NCI-H1417 treated with DMSO at 0.1 percent for 48 hours (cell line): ENCODE measurements around the gene NPLOC4.

Experiments
- DNase-seq: peaks from one replicate; lab custom pipeline; 2025; lab: John Stamatoyannopoulos, UW

The NPLOC4 gene

DNA sequence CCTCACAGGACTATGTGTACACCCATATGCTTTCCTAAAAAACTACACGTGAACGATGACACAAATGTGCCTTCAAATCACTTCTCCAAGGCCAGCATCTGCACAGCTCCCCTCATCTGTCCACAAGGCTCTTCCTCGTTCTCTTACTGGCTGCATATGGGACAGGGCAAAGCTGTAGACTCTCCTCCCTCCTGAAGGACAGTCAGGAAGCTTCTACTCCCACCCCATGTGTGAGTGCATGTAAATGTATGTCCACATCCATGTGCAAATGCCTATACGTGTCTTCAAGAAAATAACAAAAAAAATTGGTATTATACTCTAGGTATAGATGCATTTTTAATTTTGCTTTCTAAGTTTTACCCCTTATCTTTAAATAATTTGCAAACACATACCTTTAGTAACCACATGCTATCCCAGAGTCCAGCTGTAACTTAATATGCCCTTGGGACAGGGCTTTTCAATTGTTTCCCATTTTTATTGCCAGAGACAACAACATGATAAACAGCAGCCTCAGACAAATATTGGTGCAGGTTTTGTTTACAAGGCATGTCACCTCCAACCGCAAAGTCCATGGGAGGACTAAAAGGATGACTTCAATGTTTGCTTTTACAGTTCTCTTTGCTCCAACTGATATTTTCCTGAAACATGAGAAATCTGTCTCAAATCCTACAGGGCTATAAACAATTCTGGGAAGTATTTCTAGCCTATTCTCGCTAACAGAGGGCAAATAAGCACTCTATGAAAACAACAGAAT is 53.1 kb downstream of the NPLOC4 start:
- DNase-seq, result no peak

DNA sequence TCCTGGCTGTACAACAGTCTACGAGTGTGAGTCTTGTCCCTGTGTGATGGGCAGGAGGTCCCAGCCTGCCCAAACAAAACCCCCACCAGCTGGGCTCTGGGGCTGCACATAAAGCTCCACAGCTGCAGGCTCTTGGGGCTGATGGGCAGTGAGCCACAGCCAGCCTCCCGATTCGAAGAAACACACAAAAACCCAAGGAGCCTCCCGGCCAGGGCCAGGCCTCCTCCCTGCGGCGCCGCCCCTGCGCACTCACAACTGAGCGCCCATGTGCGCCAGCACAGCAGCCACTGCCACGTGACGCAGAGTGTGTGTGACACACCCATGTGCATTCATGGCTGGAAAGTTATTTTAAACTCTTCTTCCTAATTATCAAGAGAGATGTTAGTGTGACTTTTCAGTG is 54.2 kb downstream of the NPLOC4 start:
- DNase-seq, result no peak

DNA sequence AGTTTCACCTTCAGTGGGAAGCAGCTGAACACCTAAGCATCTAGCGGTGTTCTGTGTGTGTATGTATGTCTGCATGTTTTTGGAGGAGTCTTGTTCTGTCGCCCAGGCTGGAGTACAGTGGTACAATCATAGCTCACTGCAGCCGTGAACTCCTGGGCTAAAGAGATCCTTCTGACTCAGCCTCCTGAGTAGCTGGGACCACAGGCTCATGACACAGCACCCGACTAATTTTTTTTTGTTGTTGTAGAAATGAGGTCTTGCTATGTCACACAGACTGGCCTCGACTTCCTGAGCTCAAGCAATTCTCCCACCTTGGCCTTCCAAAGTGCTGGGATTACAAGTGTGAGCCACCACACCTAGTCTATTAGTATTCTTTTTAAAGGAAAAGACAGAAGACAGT is 54.6 kb downstream of the NPLOC4 start:
- DNase-seq, result no peak

DNA sequence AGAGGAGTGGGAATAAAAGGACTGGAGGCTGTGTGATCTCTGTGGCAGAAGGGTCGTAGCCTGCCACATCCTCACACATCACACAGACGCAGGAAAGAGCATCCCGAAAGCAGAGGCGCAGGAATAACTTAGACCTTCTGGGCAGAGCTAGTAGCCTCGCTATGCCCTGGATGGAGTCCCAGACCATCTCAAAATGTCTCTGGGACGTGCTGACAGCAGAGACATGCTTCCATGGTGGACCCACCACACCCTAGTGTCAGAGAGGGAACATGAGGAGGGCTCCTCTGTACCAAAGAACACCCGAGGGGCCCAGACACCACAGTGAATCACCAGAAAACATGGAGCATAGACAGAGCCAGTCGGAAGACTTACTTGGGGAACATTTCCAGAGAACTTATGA is 55.2 kb downstream of the NPLOC4 start:
- no peak for DNase-seq

DNA sequence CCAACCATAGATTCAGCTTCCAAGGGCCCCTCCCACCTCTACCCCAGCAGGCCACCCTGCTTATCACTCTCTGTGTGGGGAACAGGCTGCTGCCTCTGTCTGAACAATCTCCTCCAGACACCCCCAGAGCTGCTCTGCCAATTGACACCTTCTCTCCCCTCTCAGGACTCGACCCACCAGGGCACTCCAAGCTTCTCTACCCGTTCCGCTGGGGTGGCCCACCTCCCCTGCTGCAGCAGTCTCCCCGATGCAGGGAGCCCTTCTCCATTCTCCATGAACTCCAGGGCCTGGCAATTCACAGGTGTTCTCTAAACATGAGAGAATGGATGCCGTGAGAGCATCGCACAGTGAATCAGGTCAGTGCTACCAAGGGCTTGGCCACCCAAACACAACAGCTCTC is 56.4 kb downstream of the NPLOC4 start:
- no peak for DNase-seq

DNA sequence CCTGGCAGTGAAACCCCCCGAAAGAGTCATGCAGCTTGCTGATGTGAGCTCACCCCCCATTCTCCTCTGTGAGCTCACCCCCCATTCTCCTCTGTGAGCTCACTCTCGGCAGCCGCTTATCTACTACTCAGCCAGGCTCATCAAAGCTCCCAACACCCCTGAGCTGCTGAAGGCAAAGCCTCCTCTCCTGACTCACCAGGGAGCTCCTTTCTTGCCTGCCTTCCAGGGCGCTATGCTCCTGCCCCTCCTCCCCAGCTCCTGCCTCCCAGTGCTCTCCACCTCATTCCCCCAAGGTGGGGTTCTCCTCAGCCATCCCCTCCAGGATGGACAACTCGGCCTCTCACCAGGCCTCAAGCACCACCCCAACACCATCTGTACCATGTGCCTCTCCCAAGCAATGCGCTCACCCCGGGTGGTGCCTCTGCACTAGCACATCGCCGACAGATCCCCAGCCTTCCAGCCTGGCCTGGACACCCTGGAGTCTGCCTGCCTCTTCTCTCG is 57.0 kb downstream of the NPLOC4 start:
- no peak for DNase-seq

DNA sequence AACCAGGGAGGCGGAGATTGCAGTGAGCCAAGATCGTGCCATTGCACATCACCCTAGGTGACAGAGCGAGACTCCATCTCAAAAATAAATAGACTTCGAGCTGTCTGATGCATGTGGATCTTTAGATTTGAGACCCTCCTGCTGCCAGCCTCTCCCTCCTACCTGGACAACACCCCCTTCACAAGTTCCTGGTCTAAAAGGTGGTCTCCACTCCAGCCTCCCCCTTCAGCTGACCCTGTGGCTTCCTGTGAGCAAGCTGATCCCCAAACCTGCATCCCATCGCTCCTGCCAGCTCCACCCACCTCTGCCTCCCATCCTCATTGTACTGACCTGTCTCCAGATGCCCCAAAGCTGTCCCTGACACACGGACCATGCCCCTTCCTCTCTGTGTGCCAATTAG is 57.6 kb downstream of the NPLOC4 start:
- DNase-seq, result no peak

DNA sequence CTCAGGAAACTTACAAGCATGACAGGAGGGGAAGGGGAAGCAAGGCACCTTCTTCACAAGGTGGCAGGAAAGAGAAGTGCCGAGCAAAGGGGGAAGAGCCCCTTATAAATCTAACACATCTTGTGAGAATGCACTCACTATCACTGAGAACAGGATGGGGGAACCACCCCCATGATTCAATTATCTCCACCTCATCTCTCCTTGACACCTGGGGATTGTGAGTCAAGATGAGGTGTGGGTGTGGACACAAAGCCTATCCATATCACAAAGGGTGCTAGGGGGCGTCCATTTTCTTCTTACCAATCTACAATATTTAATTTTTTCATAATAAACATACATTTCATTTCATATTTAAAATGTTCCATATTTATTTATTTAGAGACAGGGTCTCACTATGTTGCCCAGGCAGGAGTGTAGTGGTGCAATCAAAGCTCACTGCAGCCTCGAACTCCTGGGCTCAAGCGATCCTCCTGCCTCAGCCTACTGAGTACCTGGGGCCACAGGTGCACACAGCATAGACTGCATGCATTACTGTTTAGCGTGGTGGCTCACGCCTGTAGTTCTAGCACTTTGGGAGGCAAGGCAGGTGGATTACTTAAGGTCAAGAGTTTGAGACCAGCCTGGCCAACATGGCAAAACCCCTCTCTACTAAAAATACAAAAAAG is 58.2 kb downstream of the NPLOC4 start:
- no peak for DNase-seq

DNA sequence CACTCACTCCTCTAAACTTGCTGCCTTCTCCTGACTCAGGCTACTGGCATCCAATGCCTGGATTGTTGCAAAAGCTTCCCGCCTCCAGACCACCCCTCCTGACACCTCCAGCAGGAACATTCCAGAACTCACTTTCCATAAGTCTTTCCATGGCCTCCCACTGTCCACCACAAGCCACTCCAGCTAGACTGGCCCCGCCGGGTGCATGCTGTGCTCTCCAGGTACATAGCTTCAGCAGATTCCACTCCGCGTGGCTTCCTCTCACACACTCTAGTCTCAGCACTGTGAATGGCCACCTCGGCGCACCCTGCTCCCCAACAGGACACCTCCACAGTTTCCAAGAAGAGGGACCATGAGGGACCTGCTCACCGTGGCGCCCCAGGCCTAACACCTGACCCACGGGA is 58.9 kb downstream of the NPLOC4 start:
- DNase-seq, result no peak

DNA sequence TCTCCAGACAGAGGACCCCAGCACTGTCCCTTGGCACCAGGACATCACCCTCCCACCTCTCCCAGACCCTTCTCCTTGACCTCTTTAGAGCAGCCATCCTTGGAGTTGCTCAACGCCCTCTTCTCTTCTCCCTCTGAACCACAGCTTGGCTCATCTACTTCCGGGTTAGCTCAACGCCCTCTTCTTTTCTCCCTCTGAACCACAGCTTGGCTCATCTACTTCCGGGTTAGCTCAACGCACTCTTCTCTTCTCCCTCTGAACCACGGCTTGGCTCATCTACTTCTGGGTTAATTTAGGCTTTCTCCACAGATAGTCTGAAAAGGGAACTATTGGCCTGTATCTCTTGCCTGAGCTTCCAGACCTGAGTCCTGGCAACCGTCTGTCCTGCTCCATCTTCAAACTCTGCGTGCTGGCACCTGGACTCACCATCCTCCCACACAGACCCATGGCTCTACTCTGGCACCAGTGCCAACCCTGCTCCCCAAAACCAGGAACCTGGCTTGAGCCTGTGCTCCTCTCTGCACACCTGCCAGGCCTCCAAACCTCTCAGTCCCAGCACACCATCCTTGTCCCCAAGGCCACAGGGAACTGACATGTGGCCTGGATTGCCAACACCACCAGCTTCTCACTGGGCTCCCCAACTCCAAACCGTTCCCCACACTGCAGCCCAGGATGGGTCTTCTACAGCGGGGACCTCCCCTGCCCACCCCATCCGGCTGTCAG is 59.5 kb downstream of the NPLOC4 start:
- no peak for DNase-seq

DNA sequence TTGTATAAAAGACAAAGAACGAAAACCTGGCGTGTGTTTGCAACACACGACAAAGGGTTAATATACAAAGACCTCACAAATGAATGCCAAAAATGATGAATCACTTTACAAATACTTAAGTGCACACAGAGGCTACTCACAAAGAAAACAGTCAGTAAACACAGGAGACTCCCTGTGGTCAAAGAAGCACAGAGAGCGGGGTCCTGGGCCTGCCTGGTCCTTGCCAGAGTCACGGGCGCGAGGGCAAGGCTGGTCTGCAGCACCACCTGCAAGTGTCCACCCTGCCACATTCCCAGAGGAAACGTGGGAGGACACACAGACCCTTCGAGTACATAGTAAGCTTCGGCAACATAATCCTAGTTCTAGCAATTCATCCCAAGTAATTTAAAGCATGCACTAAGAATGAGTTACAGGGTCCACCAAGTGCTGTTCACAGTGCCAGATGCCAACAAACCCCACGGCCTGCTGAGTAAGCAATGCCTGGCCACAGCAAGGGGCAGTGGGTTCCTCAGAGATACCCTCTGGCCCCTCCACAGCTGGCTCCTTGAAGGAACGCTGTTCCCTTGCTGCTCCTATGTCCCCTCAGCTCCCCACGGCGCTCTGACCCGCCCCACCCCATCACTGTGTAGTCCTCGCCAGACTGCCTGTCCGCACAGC is 60.2 kb downstream of the NPLOC4 start:
- no peak for DNase-seq

DNA sequence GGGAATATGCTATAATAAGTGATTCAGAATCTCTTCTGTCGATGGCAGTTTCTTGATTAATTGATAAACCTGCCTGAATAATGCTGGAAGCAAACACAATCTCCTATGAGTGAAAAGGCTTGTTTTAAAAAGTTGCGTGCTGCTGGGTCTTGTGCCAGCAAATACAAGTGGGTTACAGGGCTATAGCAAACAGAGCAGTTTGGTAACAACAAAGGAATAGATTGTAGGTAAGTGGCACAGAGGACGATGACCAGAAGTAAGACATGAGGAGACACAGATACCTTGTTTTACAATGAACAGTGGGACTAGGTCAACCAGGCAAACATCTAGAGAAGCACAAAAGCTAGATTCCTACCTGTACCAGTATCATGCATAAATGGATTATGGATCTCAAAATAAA is 61.1 kb downstream of the NPLOC4 start:
- DNase-seq, result no peak

DNA sequence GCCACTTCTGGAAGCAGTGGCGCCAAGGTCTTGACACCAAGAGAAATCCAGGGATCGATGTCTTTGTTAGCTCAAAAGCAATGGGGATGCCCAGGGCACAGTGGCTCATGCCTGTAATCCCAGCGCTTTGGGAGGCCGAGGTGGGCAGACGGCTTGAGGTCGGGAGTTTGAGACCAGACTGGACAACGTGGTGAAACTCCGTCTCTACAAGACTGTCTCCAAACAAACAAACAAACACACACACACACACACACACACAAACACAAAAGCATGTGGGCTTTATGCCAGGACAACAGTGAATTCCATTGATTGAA is 62.3 kb downstream of the NPLOC4 start:
- no peak for DNase-seq

DNA sequence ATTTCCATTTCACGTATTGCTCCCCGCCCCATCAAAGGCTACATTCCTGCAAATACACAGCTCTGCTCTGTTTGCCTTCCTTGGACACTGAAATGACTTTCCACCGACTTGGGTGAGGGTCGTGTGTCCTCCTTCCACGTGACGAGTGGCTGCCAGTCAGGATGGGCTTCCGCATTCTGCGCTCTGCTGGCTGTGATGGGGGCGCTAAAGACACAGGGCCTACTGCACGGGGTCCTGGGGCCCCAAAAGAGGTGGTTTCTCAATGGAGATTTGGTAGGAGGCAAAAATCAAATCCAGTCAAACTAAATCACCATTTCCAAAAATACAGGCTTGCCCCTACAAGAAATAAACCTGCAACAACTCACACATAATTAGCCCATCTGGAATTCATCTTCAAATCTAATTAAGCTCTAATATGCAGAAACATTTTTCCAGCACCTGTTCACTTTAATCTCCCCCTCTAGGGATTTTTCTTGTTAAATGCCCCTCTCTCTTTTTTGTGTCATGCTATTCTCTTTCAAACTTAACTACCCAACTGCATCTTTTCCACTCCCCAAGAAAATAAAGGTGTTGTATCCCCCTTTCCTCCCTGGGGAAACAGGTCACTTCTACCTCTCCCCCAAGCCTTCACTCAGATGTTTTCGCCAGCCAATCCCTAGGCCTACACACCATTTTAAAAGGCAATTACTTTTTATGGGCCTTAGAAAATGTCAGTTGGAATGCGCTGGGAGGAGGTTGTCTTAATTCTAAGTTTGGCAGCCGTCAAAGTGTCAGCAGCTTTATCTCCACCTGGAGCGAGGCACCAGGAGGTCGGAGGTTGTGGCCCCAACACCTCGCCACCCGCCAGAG is 62.9 kb downstream of the NPLOC4 start:
- DNase-seq, result no peak

DNA sequence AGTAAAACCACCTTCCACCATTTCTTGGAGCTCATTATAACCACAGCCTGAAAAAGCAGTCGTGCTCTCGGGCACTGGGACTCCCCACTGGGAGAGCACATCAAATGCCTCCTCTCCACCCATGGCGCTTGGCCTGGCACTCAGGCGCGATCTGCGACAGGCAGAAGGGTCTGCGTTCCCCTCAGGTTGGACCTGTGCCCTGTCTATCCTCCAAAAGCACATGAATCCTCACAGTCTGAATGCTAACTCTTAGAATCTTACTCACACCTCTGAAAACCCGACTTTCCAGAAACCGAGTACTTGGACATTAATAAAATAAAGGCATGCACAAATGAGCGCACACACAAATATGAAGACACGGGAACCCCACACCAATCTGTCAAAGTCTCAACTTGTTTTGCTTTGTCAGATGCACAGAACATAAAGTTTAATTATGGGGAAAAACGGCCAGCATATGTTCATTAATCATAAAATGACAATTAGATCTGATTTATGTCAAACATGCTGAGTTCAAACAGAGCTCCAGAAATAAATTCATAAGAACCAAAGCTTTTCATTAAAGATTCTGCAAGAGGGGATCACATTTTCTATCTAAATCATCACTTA is 64.2 kb downstream of the NPLOC4 start:
- DNase-seq, result no peak

DNA sequence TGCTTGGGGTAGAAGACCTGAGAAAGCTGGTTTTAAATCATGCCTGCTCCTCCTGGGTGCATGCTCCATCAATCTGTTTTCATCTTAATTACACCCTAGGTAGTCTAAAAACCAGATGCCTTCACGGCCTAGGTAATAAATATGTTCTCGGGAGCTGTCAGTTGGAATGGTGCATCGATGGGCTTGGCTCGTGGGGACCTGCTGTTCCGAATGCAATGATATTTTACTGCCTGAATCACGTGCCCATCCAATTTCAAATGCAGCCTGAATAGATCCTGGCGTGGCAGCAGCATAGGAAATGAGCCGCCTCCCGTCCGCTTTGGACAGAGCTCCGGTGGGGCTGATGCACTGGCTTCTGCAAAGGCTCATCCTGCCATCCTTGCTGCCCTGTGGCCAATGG is 65.9 kb downstream of the NPLOC4 start:
- DNase-seq, result no peak

DNA sequence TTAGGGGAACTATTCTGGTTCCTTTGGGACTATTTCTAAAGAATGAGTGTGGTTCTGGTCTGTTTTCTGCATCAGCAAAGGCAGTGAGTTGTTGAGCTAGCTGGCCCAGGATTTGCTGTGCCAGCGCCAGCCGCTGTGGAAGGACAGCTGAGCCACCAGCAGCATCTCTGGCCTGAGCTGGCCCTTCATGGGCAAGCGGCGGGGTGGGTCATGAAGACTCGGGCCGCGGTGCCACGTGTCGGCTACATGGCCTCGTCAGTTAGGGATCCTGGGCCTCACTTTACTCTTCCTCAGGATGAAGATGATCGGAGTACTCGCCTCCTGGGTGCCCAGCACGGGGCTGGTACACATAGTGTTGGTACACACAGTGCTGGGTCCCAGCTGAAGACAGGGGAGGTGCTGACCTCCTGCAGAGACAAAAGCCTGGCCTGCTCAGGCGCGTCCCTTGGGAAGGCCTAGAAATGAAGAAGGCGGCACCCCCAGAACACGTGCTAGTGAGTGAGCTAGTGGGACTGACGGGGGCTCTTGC is 66.9 kb downstream of the NPLOC4 start:
- DNase-seq, result no peak

DNA sequence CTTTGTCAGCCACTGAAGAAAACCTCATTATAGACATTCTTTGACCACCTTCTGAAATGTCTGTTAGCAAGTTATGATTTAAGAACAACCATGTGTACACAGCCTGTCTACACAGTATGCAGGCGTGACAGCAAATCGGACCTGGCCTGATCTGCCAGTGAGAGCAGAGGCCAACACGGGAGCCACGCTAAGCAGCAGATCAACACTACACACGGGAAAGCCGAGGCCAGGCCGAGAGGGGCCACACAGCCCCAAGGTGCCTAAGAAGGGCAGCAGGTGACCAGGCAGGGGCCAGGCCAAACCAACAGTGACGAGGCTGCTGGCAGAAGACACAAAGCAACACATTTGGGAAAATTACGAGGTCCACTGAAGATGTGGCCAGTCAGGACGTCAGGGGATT is 68.5 kb downstream of the NPLOC4 start:
- DNase-seq, result no peak

DNA sequence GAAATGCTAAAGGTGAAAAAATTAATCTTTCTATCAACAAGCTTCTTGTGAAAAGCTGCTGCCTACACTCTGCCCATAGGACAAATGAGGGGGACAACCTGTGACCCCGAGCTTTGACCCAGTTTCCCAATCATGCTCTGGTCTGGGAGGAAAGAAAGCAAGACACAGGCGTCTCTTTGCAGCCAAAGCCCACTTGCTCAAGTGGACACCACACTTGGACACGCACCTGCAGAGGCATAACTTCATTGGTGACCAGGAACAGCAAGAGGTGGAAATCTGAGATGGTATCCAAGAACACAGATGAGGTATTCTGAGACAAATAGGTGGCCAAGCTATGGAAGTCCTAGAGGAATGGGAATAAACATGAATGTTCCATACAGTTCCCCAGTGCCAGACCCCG is 69.7 kb downstream of the NPLOC4 start:
- no peak for DNase-seq

DNA sequence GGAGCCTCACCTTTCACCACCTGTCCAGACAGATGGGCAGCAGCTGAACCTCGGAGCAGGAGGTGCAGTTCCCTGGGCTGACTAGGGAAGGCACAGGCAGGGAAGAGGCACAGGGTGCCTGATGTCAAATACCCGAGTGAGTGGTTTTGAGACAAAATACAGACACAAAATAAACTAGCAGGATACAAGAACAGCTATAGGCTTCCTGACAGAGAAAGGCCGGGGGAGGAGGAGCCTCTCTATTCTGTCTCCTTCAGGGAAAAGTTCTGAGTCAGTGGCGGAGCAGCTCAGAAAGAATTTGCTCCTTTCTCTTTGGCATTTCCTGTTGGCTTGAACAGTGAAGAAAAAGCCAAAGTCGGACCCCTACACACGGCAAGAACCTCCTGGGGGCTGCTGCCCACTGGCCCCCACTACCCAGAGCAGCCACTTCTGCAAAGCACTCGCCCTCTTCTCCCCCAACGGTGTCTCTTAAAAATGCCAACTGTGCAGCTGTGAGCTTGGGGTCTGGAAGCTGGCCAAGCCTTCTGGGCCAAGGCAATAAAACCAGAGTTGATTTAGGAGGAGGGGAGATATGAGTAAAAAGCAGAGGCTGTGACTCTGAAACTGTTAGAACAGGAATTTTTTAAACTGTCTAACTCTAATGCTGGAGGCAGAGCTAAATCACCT is 70.3 kb downstream of the NPLOC4 start:
- no peak for DNase-seq

DNA sequence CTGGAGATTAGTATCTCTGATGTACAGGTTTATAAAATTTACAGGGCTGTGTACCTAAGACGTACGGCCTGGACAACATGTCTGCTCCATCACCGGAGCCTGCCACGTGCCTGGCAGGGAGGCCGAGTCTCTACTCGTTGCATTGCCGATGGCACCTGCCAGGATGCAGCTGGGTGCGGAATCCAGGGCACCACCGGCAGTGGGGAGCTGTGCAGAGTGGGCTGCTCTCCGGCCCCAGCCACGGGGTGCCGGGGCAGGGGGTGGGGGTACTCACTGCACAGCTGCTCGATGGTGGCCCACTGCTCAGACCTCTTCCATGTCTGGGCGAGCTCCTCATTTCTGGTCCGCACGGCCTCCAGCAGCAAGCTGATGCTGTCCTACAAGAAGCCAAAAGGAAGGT is 71.7 kb downstream of the NPLOC4 start:
- no peak for DNase-seq
